ENCODE data around the gene CLBA1.
A peak's percentile ranks its signal among the peaks of the same experiment; 100 is the strongest.

Gene CLBA1

DNA sequence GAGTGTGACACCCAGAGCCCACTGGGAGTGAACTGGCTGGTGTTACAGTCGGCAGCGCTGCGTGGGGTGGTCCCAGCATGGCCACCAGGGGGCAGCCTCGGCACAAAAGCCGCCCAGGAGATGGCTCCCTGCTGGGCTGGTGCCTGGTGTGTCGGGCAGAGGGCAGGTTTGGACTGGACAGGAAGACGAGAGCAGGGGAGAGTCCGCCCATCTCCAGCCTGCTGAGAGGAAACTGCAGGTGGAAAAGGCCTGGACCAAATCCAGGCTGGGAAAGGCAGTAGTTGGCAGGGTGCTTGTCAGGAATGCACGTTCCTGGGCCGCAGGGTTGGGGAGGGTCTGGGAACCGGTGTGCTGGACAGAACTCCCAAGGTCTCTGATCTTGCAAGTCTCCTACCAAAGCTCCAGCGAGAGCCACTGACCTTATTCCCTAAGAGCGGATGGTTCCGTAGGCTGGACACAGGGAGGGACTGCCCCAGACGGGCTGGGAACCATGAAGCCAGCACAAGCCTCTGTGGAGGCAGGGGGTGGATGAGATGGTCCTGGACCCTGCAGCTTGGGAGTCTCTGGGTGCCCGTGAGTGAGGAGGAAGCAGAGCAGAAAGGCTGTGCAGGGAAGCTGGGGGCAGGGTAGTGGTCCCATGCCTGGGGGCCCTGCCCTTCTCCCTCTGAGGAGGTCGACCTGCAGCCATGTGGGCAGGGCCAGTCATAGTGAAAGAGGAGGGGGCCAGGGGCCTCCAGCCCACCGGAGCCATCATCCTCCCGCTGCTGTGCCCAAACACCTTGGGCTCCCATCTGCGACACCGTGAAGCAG is 9.2 kb upstream of the CLBA1 start:
- Mint-ChIP-seq H3K27ac (no peak overlapping the region), H3K4me3 (peak overlapping the region; percentile 59 to 69)
- ATAC-seq (replicated peaks) = peak; percentile 89

DNA sequence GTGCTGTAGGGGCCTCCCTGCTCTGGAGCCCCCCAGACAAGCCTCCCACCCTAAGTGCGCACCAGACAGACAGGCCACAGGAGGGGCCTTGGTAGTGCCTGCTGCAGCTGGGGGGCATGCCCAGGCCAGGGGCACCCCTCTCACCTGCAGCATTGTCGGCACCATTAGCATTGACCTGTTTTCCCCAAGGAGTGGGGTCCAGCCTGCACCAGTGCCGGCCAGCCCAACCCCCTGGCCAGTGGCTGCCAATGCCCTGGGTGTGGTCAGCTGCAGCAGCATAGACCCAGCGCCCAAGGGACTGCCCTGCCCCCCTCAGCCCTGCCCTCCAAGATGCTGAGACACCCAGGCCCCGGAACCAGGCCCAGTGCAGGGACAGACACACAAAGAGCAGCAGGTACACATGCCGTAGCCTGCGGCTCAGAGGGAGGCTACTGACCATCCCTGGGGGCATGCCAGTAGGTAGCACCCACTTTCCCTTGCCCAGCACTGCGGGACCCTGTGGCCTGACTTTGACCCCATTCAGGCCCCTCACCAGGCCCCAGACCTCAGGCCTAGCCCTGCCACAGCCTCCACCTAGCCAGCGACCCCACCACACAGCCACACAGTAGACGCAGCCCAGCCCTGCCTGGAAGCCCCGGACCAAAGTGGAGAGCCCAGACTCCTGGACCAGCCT is 8.4 kb upstream of the CLBA1 start:
- Mint-ChIP-seq H3K9me3 (no peaks in the 10 kb centered on the region), H3K36me3 (ENCODE audit: insufficient read depth) (peaks cover 6% of the 10 kb centered on the region), H3K4me1 (ENCODE audit: low read depth in 2 of 2) (peaks cover 10 to 12% of the 10 kb centered on the region in 2 donors), H3K4me3 (peak overlapping the region; percentile 74 to 81), H3K27ac (no peak overlapping the region), H3K27me3 (peaks cover 25 to 43% of the 10 kb centered on the region in 2 donors)
- no peak for ATAC-seq (replicated peaks)
- DNase-seq = no peak

More for the DNA sequence above, 9.2 kb upstream of the CLBA1 start:
- Mint-ChIP-seq H3K9me3 (no peaks in the 10 kb centered on the region), H3K27me3 (peaks cover 25 to 49% of the 10 kb centered on the region in 2 donors), H3K36me3 (ENCODE audit: insufficient read depth) (peaks cover 6% of the 10 kb centered on the region), H3K4me1 (ENCODE audit: low read depth in 2 of 2) (peaks cover 10 to 12% of the 10 kb centered on the region in 2 donors)
- peak; percentile 87 to 91 (median 89) for DNase-seq

DNA sequence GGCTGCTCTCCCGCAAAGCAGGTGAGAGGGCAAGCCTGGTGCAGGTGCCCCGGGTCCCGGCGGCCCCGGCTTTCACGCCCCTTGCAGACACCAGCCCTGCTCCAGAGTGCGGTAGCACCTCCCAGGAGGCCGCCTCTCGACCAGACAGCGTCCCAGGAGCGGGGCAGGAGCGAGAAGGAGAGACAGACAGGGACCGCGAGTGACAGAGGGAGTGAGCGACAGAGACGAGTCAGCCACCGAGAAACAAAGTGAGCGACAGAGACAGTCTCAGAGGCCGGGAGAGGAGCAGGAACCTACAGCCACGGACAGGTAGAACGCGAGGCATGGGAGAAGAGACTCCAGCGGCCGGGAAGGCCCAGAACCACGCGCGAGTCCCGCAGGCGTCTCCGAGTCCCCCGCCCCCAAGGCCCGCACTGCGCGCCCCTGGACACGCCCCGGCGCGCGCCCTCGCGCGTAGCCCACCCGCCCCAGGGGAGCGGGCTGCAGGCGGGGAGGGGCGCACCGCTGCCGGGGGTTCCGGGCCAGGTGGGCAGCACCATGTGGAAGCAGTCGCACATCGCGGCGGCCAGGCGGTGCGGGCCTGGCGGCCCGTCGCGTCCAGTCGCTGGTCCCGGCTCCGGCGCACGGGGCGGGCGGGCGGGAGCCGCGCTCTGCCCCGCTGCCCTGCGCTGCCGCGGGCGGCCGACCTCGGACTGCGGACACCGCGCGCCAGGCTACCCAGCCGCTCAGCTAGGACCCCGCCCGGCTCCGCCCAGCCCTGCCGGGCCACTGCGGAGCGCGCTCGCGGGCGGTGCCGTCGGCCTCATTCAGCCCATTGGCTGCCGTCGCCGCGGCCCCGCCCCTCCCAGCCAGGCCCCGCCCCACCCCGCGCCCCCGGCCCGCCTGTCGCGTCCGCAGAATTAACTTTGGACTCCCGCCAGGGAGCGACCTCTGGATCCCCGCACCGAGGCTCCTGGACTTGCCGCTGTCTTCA is 7.6 kb upstream of the CLBA1 start, which contains the start of gene AHNAK2:
TSS of gene AHNAK2 (minus strand) at position 694 of the 973 bp plus-strand sequence. CDS start at position 557, 137 bp downstream.
- Mint-ChIP-seq H3K4me1 (ENCODE audit: low read depth in 2 of 2) (peaks cover 10 to 12% of the 10 kb centered on the region in 2 donors), H3K4me3 (peak within 1 kb of the TSS; percentile 74 to 81), H3K9me3 (no peaks in the 10 kb centered on the region), H3K27ac (no peak within 1 kb of the TSS), H3K36me3 (ENCODE audit: insufficient read depth) (peaks cover 6% of the 10 kb centered on the region), H3K27me3 (peaks cover 25 to 43% of the 10 kb centered on the region in 2 donors)
- DNase-seq (no peak), ATAC-seq (replicated peaks) (peak; percentile 61)

DNA sequence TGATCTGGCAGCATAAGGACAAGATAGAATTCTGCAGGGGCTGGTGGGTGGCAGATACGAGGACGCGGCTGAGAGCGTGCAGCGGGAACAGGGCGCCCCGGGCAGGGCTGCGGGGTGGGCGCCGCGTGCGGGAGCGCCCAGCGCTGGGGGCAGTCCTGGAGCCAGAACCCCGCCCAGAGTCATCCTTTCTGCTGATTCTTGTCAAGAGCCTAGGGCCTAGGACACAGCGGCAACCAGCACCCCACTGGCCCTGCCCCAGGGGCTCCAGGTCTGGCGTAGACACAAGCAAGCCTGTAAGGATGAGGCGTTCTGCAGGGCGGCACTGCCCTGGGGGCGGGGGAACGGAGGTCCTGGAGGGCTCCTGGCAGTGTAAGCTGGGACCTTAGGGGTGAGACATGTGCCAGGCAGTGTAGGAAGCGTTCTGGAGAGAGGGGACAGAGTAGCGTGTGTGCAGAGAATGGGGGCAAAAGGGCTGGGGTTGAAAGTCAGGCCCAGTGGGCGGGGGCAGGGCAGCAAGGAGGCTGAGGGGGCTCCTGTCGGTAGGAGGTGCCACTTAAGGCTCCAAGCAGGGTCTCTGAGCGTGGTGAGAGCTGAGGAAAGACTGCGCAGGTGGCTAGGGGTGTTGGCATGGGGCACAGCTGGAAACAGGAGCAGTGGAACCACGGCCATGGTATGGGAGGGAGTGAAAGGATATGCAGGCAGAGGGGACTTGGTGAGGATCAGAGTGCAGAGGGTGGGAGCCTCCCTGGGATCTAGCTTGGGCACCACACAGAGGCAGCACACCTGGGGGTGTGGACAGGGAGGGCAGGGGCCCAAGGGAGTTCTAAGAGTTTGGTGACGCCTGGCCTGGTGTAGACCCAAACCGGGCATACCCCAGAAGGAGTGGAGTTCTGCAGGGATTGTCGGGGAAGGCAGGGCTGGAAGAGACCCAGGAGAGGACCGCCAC is 6.6 kb upstream of the CLBA1 start:
- peaks cover 10 to 14% of the 10 kb centered on the region in 2 donors for H3K4me1 Mint-ChIP-seq (ENCODE audit: low read depth in 2 of 2)
- no peak overlapping the region for H3K27ac Mint-ChIP-seq
- H3K27me3 Mint-ChIP-seq = peaks cover 25 to 42% of the 10 kb centered on the region in 2 donors
- H3K36me3 Mint-ChIP-seq (ENCODE audit: insufficient read depth) = peaks cover 8% of the 10 kb centered on the region
- ATAC-seq (replicated peaks) = no peak
- peak overlapping the region; percentile 35 to 45 for H3K4me3 Mint-ChIP-seq
- DNase-seq = no peak
- H3K9me3 Mint-ChIP-seq = no peaks in the 10 kb centered on the region

DNA sequence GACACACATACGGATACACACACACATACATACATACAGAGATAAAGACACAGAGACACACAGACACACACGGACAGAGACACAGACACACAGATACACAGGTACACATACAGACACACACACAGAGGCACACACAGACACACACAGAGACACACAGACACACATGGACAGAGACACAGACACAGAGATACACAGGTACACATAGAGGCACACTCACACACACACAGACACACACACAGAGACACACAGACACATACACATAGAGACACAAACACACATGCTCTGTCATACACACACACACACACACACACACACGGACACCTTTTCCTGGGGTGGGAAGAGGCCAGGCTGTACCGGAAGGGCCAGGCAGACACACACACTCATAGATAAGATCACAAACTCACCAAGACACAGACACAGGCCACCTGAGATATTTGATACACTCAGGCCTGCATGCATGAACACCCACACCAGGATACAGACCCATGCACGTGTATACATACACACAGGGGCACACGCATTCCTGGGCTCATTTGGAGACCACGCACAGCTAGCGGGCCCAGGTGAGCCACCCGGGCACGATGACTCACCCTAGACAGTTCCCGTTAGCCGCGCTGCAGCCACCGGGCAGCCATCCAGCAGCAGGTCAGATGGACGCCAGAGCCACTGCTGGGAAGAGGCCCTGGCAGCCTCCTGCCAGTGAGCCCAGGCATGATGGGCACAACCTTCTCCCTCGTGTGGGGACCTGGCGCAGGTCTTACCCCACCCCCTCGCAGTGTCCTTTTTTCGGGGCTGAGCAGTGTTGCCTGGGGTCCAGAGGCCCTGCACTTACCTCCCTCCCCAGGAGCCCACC is 5.6 kb upstream of the CLBA1 start:
- Mint-ChIP-seq H3K36me3 (ENCODE audit: insufficient read depth) (peaks cover 14% of the 10 kb centered on the region), H3K4me1 (ENCODE audit: low read depth in 2 of 2) (peaks cover 10 to 21% of the 10 kb centered on the region in 2 donors), H3K27me3 (peaks cover 25 to 34% of the 10 kb centered on the region in 2 donors), H3K9me3 (no peaks in the 10 kb centered on the region), H3K4me3 (no peak overlapping the region), H3K27ac (no peak overlapping the region)
- ATAC-seq (replicated peaks) (no peak), DNase-seq (no peak)

GRCh38 chr14:104980611-104981531 is 4.7 kb upstream of the CLBA1 start:
- Mint-ChIP-seq H3K4me3 (no peak overlapping the region), H3K4me1 (ENCODE audit: low read depth in 2 of 2) (peaks cover 10 to 18% of the 10 kb centered on the region in 2 donors), H3K27me3 (peaks cover 25 to 30% of the 10 kb centered on the region in 2 donors), H3K36me3 (ENCODE audit: insufficient read depth) (peaks cover 18% of the 10 kb centered on the region), H3K27ac (no peak overlapping the region), H3K9me3 (no peaks in the 10 kb centered on the region)
- no peak for DNase-seq
- no peak for ATAC-seq (replicated peaks)

- Mint-ChIP-seq H3K4me1 (ENCODE audit: low read depth in 2 of 2) (peaks cover 6 to 18% of the 10 kb centered on the region in 2 donors), H3K4me3 (no peak overlapping the region), H3K36me3 (ENCODE audit: insufficient read depth) (peaks cover 15% of the 10 kb centered on the region), H3K9me3 (no peaks in the 10 kb centered on the region), H3K27ac (peak overlapping the region in 1 of 2 donors; percentile 32), H3K27me3 (peaks cover 17 to 21% of the 10 kb centered on the region in 2 donors)
- no peak for DNase-seq
- no peak for ATAC-seq (replicated peaks)
Measured at GRCh38 chr14:104981699-104982541, 3.7 kb upstream of the CLBA1 start.

GRCh38 chr14:104982548-104983230 is 2.9 kb upstream of the CLBA1 start:
- no peak overlapping the region for H3K4me3 Mint-ChIP-seq
- no peak for ATAC-seq (replicated peaks)
- peaks cover 21% of the 10 kb centered on the region for H3K36me3 Mint-ChIP-seq (ENCODE audit: insufficient read depth)
- H3K27ac Mint-ChIP-seq = no peak overlapping the region
- peaks cover 16 to 21% of the 10 kb centered on the region in 2 donors for H3K27me3 Mint-ChIP-seq
- no peak for DNase-seq
- no peaks in the 10 kb centered on the region for H3K9me3 Mint-ChIP-seq
- peaks cover 9 to 18% of the 10 kb centered on the region in 2 donors for H3K4me1 Mint-ChIP-seq (ENCODE audit: low read depth in 2 of 2)

DNA sequence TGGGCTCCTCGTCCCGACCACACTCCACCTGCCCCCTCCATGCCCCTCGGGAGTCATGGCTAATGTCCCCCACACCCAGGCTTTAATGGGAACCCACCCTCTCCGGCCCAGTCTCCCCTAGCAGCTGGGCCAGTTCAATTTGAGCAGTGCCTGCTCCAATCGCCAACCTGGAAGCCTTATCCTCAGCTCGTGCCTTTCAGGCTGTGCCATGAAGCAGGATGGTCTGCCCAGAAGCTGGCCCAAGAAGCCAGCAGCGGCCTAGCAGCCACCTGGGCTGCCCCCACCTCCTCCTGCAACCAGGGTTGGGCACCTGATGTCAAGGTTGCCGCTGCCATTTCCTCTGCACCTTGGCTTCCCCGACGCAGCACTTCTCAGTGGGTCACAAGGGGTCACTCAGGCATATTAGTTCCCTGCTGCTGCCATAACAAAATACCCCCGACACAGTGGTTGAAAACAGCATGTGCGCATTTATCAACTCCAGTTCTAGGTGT is 2.3 kb upstream of the CLBA1 start:
- no peaks in the 10 kb centered on the region for H3K9me3 Mint-ChIP-seq
- peaks cover 14 to 20% of the 10 kb centered on the region in 2 donors for H3K27me3 Mint-ChIP-seq
- peaks cover 21% of the 10 kb centered on the region for H3K36me3 Mint-ChIP-seq (ENCODE audit: insufficient read depth)
- H3K4me3 Mint-ChIP-seq = no peak overlapping the region
- peak overlapping the region in 1 of 2 donors; percentile 72 for H3K27ac Mint-ChIP-seq
- DNase-seq (no peak), ATAC-seq (replicated peaks) (no peak)
- peaks cover 9 to 16% of the 10 kb centered on the region in 2 donors for H3K4me1 Mint-ChIP-seq (ENCODE audit: low read depth in 2 of 2)

Measured in effector memory CD8-positive, alpha-beta T cell (primary cell).